Measurements from ENCODE around the gene CCDC81. TPM values are rescaled to one million over a fixed set of nuclear protein-coding genes. Genes with fewer than 3 reads are reported as not detected.

Gene CCDC81
- total and polyA plus RNA-seq, 11 donors: 0.17 to 1.2 (median 0.34) TPM; not detected in 1

GRCh38 chr11:86443415-86443814 lies 68.7 kb downstream of the CCDC81 start:
- DNase-seq (no peak), ATAC-seq (no peak)
- WGBS, 4 donors: 0 to 50% (median 1%) methylated on average over 1 of the region's 1 CpG
- TF ChIP-seq POLR2A (IDR thresholded peaks at IDR 0.05): no peak
- TF ChIP-seq, protein P1, sequence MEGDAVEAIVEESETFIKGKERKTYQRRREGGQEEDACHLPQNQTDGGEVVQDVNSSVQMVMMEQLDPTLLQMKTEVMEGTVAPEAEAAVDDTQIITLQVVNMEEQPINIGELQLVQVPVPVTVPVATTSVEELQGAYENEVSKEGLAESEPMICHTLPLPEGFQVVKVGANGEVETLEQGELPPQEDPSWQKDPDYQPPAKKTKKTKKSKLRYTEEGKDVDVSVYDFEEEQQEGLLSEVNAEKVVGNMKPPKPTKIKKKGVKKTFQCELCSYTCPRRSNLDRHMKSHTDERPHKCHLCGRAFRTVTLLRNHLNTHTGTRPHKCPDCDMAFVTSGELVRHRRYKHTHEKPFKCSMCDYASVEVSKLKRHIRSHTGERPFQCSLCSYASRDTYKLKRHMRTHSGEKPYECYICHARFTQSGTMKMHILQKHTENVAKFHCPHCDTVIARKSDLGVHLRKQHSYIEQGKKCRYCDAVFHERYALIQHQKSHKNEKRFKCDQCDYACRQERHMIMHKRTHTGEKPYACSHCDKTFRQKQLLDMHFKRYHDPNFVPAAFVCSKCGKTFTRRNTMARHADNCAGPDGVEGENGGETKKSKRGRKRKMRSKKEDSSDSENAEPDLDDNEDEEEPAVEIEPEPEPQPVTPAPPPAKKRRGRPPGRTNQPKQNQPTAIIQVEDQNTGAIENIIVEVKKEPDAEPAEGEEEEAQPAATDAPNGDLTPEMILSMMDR (IDR thresholded peaks at IDR 0.05): no peak
- H3K27me3 ChIP-seq: no peaks in the 10 kb centered on the region
- no peaks in the 10 kb centered on the region for H3K9me3 ChIP-seq
- H3K4me3 ChIP-seq: no peak overlapping the region
- intact Hi-C loops (cut with DNase I): no loop called here
- peaks cover 0 to 64% (median 24%) of the 10 kb centered on the region in 9 donors for H3K36me3 ChIP-seq
- H3K27ac ChIP-seq: peak overlapping the region in 4 of 12 donors; percentile 3 to 52 (median 30)
- peaks cover 0 to 28% (median 0%) of the 10 kb centered on the region in 12 donors for H3K4me1 ChIP-seq

- Histone ChIP-seq H3K27ac (no peak overlapping the region), H3K9me3 (no peaks in the 10 kb centered on the region), H3K4me3 (no peak overlapping the region), H3K27me3 (no peaks in the 10 kb centered on the region), H3K36me3 (peaks cover 0 to 64% (median 24%) of the 10 kb centered on the region in 9 donors), H3K4me1 (peaks cover 0 to 21% (median 0%) of the 10 kb centered on the region in 12 donors)
- no peak for ATAC-seq
- DNase-seq: no peak
- no peak for TF ChIP-seq POLR2A (IDR thresholded peaks at IDR 0.05)
- TF ChIP-seq, protein P1 (IDR thresholded peaks at IDR 0.05): no peak
- WGBS, 4 donors: 96 to 100% (median 98%) methylated on average over 1 of the region's 1 CpG
- intact Hi-C loops (cut with DNase I): no loop called here
These were observed 70.3 kb downstream of the CCDC81 start for GRCh38 chr11:86444981-86445380.

DNA sequence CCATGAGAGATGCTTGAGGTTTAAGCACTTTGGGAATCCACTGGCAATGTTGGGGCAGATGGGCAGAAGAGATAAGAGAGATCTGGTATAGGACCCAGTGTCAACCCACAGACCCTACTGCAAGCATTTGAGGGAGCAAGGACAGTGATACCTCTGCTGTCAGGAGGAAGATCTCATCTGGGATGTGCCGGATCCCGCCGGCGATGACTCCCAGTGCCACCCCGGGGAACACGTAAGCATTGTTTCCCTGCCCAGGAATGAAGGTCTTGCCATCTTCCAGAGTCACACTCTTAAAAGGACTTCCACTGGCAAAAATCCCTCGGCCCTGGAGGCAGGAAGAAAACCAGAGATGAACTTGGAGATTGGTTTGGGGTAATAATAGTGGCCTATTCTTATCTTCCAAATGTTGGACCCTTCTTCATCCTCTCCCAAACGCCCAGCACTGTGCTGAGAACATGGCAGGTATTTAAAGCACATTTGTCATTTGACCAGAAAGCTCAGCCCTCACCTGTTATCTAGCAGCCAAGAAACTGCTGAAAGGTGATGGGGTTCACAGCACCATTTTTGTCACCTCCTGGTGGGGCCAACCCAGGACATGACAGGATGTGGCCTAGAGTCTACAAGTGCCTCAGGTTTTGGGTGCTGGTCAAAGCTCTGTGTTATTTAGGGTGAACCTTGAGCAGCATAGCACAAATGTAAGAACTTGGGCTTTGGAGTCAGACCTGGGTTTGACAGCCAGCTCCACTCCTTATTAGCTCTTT lies 71.7 kb downstream of the CCDC81 start:
- Histone ChIP-seq H3K4me1 (peaks cover 0 to 15% (median 0%) of the 10 kb centered on the region in 12 donors), H3K4me3 (no peak overlapping the region), H3K9me3 (no peaks in the 10 kb centered on the region), H3K36me3 (peaks cover 0 to 58% (median 24%) of the 10 kb centered on the region in 9 donors), H3K27ac (no peak overlapping the region), H3K27me3 (no peaks in the 10 kb centered on the region)
- intact Hi-C loops (cut with DNase I): no loop called here
- DNase-seq (no peak), ATAC-seq (no peak)
- no peak for TF ChIP-seq POLR2A (IDR thresholded peaks at IDR 0.05)
- TF ChIP-seq, protein P1 (IDR thresholded peaks at IDR 0.05): no peak
- 91 to 98% (median 93%) methylated on average over 8 of the region's 8 CpGs for WGBS, 4 donors

DNA sequence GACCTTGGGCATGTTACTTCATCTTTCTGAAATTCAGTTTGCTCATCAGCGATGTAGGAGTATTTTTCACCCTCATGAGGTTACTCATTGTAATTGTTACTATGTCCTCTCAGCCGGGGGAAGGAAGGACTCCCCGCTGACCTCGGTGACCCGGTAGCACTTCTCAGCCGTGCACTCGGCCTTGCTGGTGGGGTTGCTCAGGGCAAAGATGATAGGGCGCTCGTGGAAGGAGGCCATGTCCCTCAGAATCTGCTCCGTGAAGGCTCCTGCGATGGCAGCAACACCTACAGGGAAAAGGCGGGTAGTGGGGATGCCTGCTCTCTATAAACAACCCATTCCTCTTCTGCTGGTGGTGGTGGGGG lies 72.2 kb downstream of the CCDC81 start:
- TF ChIP-seq, protein P1 (IDR thresholded peaks at IDR 0.05): no peak
- no peak for TF ChIP-seq POLR2A (IDR thresholded peaks at IDR 0.05)
- ATAC-seq: no peak

More for the DNA sequence above, 72.2 kb downstream of the CCDC81 start:
- WGBS, 4 donors: 91 to 98% (median 96%) methylated on average over 10 to 12 of the region's 12 CpGs
- peaks cover 0 to 52% (median 22%) of the 10 kb centered on the region in 9 donors for H3K36me3 ChIP-seq
- H3K9me3 ChIP-seq: no peaks in the 10 kb centered on the region
- H3K4me1 ChIP-seq: peaks cover 0 to 15% (median 0%) of the 10 kb centered on the region in 12 donors
- no peak overlapping the region for H3K27ac ChIP-seq
- no peak overlapping the region for H3K4me3 ChIP-seq
- DNase-seq: no peak
- H3K27me3 ChIP-seq: no peaks in the 10 kb centered on the region
- intact Hi-C loops (cut with DNase I): no loop called here
